NCI-H774 (cell line): ENCODE data around the gene ITCH.

Experiments
- DNase-seq: peaks from one replicate; lab custom pipeline; 2025; lab: John Stamatoyannopoulos, UW

ITCH gene

DNA sequence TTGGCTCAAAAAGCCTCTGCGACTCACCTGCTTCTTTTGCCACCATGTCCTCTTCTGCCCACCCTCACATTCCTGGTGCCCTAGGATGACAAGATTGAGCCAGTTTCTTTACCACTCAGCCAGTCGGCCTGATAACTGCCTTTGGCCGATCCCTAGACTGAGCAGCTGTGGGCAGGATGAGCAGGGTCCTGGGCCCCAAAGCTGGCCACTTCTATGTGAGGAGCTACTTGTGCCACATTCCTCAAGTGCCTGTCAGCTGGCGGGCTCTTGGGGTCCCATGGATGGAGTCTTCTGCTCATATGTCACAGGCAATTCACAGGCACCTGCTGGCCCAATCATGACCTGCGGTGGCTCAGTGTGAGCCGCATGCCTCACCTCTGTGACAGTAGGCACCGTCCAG is 169.7 kb downstream of the ITCH start:
- no peak for DNase-seq

GRCh38 chr20:34534391-34535165 is 171.5 kb downstream of the ITCH start:
- no peak for DNase-seq

- DNase-seq, result no peak
Observed at GRCh38 chr20:34535301-34535840, 172.3 kb downstream of the ITCH start.

GRCh38 chr20:34535857-34536256 is 172.8 kb downstream of the ITCH start:
- DNase-seq, result no peak

DNA sequence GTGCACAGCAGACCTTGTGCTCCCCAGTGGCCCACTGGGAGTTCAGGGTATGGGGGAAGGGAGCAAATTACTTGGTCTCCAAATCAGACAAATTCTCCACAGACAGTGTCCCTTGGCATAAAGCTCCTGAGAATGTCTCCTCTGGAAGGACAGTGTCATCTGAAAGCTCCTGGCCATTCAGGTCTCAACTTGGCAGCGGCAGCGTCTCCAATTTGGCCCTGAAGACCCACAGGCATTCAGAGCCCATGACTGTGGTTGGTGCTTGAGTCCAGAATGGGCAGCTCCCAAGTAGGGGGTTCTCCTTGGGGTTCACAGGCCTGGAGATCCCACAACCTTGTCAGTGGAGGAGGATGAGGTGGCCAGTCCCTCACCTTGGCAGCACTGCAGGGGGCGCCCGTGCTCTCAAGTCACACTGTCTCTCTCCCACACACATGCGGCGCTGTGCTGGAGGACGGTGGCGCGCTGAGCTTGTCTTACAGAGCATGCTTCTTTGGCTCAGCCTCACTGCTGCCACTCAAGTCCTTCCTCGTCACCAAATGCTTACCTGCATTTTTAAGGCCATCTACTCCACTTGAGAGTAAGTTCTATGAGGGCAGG is 173.8 kb downstream of the ITCH start:
- no peak for DNase-seq

- DNase-seq, result no peak
Observed at GRCh38 chr20:34537651-34538050, 174.6 kb downstream of the ITCH start.

- DNase-seq, result peak; percentile 23
Observed at GRCh38 chr20:34538671-34539123, 175.6 kb downstream of the ITCH start.

DNA sequence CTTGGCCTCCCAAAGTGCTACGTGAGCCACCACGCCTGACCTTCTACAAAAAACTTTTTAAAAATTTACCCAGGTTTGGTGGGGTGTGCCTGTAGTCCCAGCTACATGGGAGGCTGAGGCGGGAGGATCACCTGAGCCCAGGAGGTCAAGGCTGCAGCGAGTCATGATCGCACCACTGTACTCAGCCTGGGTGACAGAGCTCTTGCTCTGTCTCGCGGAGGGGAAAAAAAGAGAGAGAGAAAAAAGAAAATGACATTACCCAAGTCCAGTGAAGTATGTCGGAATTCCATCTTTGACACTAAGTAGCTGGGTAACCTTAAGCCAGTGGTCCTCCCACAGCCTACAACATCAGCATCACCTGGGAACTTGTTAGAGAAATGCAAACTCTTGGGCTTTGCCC is 176.7 kb downstream of the ITCH start:
- no peak for DNase-seq

DNA sequence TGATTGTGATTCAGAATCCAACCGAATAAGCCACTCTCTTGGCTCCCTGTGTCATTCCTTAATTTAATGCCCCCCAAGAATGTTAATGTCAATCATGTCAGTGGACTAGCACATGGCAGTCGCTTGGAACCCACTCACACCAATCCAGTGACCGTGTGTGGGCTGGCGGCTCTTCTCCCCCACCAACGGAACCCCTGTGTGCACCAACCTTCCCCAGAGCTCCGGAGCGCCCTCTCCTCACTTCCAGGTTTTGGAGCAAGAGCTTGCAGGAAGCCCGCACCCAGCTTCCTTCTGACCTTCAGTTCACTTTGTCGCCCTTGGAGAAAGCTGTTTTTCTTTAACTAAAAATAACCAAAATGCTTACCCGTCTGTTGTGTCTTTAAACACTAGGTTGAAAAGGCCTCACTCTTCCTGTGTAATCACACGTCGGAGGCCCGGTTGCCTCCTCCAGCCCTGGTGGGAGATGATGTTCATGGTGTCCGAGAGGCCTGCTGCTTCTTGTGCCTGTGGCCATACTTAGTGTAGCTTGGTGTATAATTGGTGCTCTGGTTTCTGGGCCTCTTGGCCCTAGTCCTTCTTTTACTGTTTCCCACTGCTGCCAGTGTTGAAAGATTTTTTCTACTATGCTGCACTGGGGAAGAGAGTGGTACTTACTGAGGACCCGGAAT is 177.7 kb downstream of the ITCH start:
- DNase-seq, result no peak

GRCh38 chr20:34541264-34541901 is 178.3 kb downstream of the ITCH start:
- DNase-seq, result no peak

DNA sequence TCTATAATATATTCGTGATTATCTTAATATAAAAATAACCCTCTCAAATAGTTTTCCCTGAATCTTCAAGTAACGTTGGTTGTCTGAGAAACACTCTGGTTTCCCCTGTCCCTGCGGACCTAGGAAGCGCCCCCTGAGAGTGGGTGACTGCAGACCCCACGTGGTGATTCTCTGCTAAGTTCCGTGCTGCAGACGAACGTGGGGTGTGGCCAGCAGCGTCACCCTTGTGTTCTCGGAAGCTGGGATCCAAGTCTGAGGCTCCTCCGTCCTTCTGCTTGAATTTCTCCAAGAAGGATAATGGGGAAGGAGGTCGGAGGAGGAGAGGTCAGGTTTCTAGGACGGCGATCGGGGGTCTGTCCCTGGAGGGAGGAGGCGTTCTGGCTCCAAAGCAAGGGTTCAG is 178.8 kb downstream of the ITCH start:
- DNase-seq, result no peak

GRCh38 chr20:34542439-34542838 is 179.4 kb downstream of the ITCH start:
- DNase-seq, result no peak

DNA sequence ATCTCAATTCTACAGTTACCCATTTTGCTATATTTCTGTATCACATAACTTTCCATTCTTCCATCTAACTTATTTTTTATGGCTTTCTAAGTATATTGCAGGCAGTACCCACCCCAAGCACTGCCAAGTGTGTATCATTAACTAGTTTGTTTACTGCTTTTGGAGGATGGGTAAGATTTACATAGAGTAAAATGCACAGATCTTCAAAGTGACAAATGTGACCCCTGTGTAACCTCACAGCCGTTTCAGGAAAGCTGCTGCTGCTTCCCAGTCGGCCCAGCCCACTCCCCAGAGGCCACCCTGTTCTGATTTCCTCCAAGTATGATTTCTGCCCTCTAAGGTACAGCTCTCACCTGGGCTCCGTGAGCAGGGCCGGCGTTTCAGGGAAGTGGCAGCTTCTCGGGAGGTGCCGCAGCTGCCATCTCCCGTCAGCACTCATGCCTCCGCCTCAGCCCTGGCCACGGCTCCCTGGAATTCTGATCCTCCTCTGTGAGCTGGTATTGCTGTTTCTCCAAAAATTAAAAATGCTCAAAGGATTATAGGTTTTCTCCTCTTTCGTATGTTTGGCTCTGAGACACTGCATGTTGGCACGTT is 180.5 kb downstream of the ITCH start:
- DNase-seq, result no peak

- no peak for DNase-seq
Observed at GRCh38 chr20:34544109-34544796, 181.2 kb downstream of the ITCH start.

DNA sequence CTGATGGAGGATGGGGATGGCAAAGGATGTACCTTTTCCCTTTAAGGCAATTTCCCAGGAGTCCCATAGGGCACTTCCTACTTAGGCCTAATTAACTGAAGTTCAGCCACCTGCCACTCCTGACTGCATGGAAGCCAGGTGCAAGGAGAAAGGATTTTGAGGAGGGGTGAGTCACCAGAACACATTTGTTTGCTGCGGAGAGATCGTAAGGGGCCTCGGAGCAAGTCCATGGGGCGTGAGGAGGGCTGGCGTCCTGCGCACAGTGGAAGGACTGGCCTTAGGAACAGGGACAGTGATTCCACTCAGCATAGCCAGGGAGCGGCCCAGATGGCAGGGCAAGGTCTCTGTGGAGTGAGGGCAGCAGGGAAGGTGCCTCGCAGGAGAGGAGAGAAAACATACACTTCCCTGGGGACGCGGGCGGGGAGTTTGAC is 183.7 kb downstream of the ITCH start:
- DNase-seq, result peak; percentile 87

DNA sequence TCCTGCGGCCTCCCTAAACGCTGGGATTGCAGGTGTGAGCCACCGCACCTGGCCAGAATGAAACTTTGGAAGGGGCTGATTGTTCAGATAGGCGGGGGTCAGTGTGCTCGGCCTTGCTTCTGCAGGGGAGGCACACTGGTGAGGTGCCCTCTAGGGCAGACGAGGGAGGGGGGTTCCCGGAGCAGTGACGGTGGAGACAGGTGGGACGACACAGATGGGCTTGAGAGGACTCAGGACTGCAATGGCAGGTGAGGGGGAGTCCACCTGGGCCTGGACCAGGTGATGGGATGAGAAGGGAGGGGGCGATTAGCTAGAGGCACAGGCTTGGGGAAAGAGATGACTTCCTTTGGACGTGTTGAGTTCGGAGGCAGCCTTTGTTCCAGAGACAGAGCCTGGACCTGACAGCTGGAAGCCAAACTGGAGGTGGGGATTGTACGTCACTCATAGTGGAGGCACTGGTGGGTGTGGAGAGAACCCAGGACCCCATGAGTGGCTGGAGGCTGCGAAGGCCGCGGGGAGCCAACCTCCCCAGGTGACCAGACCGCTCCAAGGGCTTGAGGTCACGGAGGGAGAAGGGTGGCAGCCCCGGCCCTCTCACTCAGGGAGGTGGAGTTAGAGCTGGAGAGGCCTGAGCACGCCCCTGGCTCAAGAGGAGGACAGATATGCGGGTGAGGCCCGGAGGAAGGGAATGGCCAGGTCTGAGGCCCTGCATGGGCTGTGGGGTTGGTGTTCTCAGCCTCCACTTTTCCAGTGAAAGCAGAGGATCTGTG is 185.0 kb downstream of the ITCH start:
- no peak for DNase-seq

DNA sequence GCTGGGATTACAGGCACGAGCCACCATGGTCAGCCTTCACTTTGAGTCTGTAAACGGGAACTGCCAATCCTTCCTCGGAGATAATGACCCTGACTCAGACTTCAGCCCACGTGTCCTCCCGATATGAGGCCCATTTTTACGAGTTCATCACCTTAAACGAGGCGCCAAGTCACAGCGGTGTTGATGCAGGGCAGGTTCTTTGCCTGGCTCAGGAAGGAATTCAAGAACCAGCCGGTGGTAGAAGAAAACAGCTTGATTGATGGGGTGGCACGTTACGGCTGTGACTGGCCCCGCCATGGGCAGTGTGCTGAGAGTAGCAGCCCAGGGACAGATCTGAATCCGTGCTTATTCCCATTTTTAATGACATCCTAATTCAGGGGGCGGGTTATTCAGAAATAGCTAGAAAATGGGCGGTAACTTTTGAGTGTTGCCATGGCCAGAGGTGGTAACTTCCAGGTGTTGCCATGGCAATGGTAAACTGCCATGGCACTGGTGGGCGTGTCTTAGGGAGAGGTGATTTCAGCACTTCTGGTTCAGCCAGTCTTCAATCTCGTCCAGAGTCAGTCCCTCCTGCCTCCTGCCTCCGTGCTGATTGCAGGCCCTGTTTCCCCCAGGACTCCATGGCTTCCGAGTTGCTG is 186.3 kb downstream of the ITCH start:
- DNase-seq, result peak; percentile 43

DNA sequence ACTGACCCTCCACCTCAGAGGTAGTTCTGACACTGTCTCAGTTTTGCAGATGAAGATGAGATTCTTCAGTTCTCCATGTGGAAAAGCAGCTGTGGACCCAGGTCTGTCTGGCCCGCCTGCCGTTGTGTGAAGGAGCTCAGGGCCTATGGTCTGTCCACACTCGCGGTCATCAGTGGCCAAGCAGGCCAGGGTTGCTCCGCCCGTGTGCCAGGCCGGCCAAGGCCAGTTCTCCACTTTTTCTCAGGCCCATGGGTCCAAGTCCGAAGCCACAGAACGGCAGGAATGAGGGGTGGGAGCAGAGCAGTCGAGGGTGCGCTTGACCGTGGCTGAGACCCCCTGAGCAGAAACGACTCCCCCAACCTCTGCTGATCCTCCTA is 186.8 kb downstream of the ITCH start:
- DNase-seq, result no peak

- DNase-seq, result no peak
Observed at GRCh38 chr20:34552569-34552968, 189.5 kb downstream of the ITCH start.

- DNase-seq, result peak; percentile 12
Observed at GRCh38 chr20:34553366-34553867, 190.3 kb downstream of the ITCH start.
